ENCODE results near the gene KRT3. TPM values are rescaled to one million over a fixed set of nuclear protein-coding genes. Genes with fewer than 3 reads are reported as not detected.

The KRT3 gene
- total and polyA plus RNA-seq, 2 donors (not counting 1 experiment from before 2014, with no cell fraction given) = not detected

GRCh38 chr12:52792185-52793029, 3.5 kb downstream of the KRT3 start:
- no peaks in the 10 kb centered on the region for H3K4me1 ChIP-seq (ENCODE audit: control insufficient read depth in 2 of 2, insufficient read depth in 2 of 2, low read length in 2 of 2)
- TF ChIP-seq EZH2 (IDR thresholded peaks at IDR 0.05; ENCODE audit: borderline replicate concordance, insufficient read depth, low read depth, low read length, poor library complexity, severe bottlenecking) (no peak), CTCF (IDR thresholded peaks at IDR 0.05) (no peak)
- ChIA-PET CTCF (no interaction called here), POLR2A (no interaction called here)
- H3K4me2 ChIP-seq (replicated peaks; ENCODE audit: low read depth, low read length, poor library complexity, severe bottlenecking) = no peak overlapping the region
- ATAC-seq (ENCODE audit: low read depth) (no peak), DNase-seq (no peak)
- Mint-ChIP-seq H3K4me3 (no peak overlapping the region), H3K27me3 (peaks cover 39% of the 10 kb centered on the region), H3K9me3 (ENCODE audit: insufficient read depth) (no peaks in the 10 kb centered on the region), H3K4me1 (no peaks in the 10 kb centered on the region), H3K27ac (no peak overlapping the region)
- H3K79me2 ChIP-seq (ENCODE audit: control insufficient read depth, insufficient read depth, low read length) = no peaks in the 10 kb centered on the region
- intact Hi-C loops (cut with micrococcal nuclease) = no loop called here
- H3K36me3 ChIP-seq (replicated peaks in 1 of 2; ENCODE audit: control extremely low read depth in 1 of 2, control insufficient read depth in 1 of 2, extremely low read depth in 1 of 2, insufficient read depth in 2 of 2, low read length in 1 of 2) = no peaks in the 10 kb centered on the region
- no peak overlapping the region for H2AFZ ChIP-seq (ENCODE audit: insufficient read depth, low read depth, low read length, poor library complexity, severe bottlenecking)
- H4K20me1 ChIP-seq (ENCODE audit: control insufficient read depth, insufficient read depth, low read length, poor library complexity, severe bottlenecking) = no peaks in the 10 kb centered on the region
- no peak overlapping the region for H3K27ac ChIP-seq (ENCODE audit: low read length in 2 of 2)
- peaks cover 0 to 16% (median 4%) of the 10 kb centered on the region in 4 experiments for H3K27me3 ChIP-seq (replicated peaks in 1 of 4; ENCODE audit: control extremely low read depth in 1 of 4, control insufficient read depth in 3 of 4, insufficient read depth in 4 of 4, low read length in 3 of 4)
- no peak overlapping the region for H3K9ac ChIP-seq (ENCODE audit: low read length)
- 84% methylated on average over 9 of the region's 10 CpGs for WGBS (ENCODE audit: insufficient coverage)
- no peak overlapping the region for H3K4me3 ChIP-seq (ENCODE audit: control extremely low read depth in 1 of 5, extremely low read depth in 1 of 5, insufficient read depth in 1 of 5, low read depth in 2 of 5, low read length in 4 of 5)
- peaks cover 0 to 5% (median 0%) of the 10 kb centered on the region in 3 donors for H3K9me3 ChIP-seq (ENCODE audit: control extremely low read depth in 1 of 3, control insufficient read depth in 2 of 3, insufficient read depth in 1 of 3, low read length in 2 of 3)
